NCI-H2107 (cell line): Measurements from ENCODE around the gene MCEMP1.

Experiments used
- DNase-seq: peaks from one replicate; lab custom pipeline; 2025; lab: John Stamatoyannopoulos, UW

The MCEMP1 gene

DNA sequence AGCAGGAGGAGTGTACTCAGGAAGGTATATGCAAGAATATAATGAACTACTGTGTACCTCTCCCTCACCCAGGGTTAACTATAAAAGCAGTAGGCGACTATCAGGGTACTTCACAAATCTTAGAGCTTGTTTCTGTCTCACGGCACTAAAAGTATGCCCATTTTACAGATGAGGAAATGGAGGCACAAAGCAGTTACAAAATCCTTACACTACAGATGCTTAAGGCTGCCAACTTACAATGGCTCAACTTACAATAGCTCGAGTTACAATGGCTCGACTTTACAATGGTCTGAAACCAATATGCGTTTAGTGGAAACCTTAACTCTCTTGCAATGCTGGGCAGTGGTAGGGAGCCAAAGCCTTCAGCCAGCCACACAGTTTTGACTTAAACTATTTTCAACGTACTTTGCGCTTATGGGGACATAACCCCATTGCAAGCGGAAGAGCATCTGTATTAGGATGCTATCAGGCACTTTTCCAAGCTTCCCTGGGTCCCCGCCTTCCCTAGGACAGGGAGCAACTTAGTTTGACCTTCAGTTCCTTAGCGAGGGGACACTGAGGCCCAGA, 20.9 kb downstream of the MCEMP1 start:
- DNase-seq: no peak

DNA sequence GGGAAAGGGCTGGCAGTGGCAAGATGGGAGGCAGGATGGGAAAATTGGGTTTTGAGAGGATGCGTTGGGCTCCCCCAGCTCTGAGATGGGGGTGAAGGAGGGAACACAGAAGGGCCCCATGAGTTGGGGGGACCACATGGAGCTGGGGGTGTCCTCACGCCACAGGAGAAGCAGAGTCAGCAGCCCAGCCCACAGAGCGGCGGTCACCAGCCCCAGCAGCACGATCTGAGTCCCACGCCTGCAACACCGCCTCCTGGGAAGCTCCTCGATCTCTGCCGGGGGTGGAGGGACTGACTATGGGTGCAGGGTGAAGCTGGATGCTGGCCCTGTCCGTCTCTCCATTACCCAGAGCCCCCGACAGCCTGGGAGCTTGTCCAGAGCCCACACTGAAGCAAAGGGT, 21.7 kb downstream of the MCEMP1 start:
- no peak for DNase-seq

DNA sequence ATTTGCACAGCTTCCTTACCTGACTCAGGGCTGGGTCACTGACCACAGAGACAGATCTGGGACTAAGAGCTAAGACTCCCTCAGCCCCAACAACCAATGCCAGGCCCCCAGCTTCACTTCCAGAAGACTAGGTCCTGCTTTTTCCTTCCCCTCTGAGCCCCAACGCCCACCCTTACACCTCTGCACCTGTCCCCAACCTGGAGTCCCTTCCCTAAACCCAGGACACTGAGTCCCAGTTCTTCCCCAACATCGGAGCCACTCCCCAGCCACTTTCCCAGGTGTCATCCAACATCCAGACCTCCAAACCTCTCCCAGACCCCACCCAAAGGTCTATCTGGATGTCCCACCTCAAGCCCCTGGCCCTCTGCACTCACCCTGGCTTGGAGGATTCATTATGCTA, 22.1 kb downstream of the MCEMP1 start:
- DNase-seq: no peak

DNA sequence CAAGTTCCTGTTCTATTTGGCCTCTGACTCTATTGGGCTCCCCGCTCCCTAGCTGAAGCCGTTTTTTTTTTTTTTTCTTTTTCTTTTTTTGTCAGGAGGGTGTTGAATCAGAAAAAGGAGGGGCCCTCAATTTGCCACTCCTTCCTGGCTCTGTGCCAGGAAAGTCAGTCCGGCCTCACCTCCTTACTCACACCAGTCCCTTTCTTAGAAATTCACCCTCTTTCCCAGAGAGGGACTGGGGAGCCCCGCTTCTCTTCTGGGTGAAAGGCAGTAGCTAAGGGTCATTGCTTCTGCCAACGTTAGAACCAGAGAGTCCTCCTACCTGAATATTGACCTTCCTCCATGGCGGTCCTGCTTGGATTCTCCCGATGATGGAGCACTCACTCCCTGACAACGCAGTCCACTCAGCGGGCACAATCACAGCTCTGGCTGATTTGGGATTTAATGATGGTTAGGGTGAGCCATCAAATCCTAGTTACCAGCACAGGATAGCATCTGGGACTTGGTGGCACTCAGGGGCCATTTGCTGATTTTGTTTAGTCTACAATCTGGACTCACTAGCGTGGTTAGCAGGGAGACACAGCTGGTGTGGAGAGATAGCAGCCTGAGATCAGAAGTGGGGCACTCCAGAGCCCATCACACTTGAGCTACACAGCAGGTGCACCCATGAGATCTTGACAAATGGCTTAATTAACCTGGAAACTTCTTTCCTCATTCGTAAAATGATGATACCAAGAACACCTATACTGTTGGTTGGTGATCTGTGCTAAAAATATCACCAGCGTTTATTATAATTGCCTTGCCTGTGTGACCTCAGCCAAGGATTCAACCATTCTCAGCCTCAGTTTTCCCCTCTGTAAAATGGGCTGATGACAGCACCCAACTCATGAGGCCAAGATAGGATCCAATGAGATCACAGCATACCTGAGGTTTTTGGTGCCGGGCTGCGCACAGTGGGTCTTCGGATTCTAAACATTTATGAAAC, 22.8 kb downstream of the MCEMP1 start:
- no peak for DNase-seq

DNA sequence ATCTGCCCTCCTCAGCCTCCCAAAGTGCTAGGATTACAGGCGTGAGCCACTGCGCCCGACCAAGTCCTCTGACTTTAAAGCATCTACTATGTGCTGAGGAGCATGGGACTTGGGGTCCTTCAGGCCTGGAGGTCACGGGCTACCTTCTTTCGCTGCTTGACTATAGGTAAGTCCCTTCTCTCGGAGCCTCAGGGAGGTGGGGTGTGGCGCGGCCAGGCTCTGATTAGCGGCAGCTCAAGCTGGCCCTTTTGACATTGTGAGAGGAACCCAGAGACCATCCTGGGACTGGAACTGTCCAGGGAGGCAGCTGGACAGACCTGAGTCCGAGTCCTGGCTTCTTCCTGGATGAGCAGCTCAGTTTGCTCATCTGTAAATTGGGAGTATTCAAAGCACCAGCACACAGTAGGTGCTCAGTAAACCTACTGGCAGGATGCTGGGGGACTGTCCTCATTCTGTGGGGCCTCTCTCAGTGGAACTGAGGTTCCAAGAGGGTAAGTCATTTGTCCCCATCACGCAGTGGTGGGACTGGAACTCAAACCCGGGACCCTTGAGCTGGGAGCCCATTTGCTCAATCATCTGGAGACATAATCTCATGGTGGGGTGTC, 24.3 kb downstream of the MCEMP1 start:
- DNase-seq: no peak

DNA sequence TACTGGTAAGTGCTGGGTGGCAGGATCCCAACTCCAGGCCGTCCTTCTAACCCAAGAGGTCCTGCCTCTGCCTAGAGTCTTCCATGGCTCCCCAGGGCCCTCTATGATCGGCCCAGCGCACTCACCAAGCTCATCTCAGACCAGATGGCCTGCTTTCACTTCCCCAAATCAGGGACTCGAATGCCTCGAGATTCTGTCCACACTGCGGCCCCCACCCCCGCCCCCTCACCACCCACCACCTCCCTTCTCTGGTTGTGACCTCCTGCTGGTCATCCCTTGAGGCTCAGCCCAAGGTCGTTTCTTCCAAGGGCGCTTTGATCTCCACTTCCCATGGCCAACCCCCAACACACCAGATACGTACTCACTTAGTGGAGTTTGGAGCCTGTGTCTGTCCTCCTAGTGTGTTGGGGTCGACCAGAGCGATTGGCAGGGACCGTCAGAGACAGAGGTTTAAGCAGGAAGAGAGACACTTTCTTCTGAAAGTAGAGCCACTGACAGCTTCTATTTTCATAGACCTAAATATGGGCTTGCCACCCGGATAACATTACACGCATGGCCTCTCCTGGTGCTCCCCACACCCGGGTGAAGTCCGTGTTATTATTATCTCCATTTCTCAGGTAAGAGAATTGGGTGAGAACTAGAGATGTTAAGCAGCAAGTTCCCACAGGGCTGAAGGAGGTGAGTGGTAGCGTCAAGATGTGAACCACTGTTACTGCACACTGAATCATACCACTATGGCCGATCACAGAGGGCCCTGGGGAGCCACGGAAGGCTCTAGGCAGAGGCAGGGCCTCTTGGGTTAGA, 25.0 kb downstream of the MCEMP1 start, which contains the start of gene FCER2:
Gene FCER2, minus strand, starts transcription at position 478 of the 804 bp plus-strand sequence. CDS start 2,371 bp downstream, outside the sequence.
- no peak for DNase-seq

DNA sequence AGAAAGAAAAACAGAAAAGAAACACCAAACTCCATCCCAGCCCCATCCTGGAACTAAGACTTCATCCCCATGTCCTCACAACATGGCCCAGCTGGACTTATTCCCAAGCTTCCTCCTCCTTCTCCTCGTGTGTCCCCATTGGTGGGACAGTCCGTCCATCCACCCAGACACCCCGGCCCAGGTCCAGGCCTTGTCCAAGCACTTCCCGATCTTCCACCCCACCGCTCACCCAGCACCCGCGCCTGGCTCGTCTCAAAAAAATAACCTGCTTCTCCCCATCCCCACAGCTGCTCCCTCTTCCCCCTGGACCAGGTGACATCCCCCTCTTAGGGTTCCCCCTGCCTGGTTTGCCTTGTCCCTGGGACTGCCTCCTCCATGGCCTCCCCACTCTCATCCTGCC, 26.4 kb downstream of the MCEMP1 start:
- DNase-seq: no peak

DNA sequence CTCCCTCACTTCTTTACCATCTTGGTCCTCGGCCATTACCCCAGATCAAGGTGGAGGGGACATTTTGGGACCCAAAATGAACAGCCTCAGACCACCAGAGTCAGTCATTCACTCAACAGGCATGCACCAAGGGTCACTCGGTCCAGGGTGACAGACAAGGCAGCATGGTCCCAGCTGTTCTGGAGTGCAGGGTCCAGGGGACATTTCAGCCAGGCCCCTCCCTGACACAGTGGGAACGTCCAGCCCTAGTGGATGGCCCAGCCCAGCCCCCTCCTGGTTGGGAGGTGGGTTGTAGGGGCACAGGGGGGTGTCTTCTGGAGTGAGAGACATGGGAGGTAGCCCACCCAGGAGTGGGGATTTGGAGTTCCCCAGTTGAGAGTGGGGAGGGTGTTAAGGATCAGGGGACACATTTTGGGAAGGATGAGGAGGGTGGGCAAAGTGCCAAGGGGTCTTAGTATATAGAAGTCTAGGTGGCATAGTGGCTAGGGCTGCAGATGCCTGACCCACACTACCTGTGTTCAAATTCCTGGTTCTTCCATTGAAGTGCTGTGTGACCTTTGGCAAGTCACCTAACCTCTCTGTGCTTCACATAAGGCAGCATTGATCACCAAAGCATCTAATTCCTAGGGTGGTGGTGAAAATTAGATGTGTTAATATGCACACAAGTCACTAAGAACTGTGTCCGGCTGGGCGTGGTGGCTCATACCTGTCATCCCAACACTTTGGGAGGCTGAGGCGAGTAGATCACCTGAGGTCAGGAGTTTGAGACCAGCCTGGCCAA, 27.6 kb downstream of the MCEMP1 start:
- DNase-seq: no peak

DNA sequence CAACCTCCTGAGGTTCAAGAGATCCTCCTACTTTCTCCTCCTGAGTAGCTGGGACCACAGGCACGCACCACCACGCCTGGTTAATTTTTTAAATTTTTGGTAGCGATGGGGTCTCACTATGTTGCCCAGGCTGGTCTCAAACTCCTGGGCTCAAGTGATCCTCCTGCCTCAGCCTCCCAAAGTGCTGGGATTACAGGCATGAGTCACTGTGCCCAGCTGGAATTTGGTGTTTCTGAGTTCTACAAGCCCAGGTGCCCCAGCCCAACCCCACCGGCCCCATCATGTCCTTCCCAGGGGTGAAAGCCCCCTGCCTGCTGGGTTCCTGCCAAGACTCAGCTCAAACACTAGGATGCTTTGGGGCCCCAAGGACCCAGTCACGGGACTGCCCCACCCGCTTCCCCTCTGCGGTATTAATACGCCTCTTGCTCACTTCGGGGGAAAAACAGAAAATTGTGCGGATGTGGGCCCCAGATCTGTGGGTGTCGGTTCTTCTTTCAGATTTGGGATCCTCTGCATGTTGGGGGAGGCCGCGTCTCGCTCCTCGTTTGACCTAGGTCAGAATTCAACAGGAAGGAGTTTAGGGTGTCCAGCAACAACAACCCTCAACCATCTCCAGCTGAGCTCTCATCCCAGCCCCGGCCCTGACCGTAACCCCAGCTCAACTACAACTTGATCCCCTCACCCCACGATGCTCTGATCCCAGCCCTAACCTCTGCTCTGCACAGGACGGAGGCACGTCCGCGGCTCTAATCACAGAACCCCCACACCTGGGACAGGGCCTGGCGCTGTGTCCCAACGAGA, 28.7 kb downstream of the MCEMP1 start:
- no peak for DNase-seq

DNA sequence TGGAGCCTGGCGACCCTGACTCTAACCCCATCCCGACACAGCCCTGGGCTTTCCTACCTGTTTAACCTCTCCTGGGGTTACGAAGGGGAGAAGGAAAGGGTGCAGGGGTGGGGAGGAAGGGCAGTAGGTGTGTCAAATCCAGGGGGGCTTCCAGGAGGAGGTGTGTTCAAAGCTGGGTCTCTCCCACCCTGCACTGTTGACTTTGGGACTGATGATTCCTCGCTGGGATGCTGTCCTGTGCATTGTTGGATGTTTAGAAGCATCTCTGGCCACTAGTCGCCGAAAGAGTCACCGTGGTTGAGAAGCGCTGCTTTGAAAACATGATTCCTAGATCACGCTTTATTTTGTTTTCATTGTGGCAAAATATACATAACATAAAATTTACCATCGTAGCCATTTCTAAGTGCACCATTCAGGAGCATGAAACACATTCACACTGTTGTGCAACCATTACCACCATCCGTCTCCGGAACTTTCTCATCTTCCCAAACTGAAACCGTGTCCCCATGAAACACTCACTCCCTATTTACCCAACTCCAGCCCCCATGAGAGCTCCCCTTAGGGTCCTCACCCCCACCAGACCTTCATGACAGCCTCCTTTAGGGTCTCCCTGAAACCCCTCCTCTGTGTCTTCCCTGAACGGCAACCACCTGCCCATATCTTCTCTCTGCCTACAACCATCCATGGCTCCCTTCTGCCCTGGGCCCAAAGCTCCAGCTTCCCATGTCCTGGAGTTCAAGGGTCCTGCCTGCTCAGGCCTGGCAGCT, 29.5 kb downstream of the MCEMP1 start:
- DNase-seq: no peak

DNA sequence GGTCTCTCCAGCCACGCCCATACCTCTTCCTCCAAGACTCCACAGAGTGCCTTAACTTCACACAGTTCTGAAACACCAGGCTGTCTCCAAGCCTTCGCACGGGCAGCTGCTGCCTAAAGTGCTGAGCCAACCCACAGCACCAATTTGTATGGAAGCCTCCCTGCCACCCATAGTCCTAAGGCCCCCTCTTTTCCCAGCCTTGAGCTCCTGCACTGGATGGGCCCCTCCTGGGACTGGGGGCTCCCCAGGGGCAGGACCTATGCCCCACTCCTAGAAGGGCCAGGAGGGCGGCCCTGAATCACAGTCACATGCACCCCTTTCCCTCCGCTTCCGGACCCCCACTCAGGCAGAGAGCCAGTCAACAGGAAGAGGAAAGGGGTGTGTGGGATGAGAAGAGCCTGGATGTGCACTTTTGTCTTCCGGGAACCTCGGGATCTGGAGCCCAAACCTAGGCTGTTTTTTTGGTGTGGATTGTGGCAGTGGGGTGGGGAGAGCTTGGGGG, 30.1 kb downstream of the MCEMP1 start:
- no peak for DNase-seq

DNA sequence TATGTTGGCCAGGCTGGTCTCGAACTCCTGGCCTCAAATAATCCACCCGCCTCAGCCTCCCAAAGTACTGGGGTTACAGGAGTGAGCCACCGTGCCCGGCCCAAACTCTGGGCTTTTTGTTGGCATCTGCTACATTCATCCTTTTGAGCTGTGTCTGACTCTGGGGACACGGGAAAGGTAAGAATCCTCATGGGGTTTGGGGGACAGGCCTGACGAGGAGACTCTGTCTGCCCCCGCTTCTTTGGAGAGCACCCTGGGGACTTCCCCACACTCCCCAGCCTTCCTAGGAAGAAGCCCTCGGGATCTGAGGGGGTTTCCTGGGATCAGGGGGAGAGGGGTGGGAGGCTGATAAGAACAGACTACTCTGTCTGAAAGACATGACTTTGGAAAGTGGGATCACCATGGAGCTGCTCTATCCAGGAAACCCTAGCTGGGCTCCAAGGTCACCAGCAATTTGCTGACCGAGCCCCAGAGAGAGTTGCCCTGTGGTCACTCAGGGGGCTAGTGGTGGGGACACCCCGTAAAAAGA, 33.1 kb downstream of the MCEMP1 start:
- no peak for DNase-seq

DNA sequence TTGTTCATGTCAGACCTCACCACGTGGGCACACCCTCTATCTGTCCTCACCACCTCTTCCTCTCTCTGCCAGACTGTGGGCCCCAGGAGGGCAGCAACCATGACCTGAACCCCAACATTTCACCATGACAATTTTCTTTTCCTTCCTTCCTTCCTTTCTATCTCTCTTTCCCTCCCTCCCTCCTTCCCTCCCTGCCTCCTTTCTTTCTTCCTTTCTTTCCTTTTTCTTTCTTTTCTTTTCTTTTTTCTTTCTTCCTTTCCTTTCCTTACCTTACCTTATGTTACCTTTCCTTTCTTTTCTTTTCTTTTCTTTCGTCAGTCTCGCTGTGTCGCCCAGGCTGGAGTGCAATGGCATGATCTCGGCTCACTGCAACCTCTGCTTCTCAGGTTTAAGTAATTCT, 33.7 kb downstream of the MCEMP1 start:
- no peak for DNase-seq

DNA sequence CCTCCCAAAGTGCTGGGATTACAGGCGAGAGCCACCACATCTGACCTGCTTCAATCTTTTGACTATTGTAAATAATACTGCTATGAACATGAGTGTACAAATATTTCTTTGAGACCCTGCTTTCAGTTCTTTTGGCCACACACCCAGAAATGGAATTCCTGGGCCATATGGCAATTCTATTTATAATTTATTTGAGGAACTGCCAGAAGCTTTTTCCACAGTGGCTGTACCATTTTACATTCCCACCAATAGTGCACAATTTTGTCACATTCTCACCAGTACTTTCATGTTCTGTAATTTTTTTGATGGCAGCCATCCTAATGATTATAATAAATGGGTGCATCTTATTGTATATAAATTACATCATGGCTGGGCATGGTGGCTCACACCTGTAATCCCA, 38.8 kb downstream of the MCEMP1 start:
- no peak for DNase-seq

DNA sequence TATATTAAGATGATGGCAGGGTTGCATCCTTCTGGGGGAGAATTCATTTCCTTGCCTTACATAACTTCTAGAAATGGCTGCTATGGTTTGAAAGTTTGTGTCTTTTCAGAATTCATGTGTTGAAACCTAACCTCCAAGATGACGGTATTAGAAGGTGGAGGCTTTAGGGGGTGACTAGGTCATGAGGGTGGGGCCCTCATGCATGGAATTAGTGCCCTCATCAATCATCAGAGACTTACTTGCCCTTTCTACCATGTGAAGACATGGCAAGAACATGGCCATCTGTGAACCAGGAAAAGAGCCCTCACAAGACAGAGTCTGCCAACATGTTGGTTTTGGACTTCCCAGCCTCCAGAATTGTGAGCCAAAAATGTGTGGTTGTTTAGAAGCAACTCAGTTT, 39.9 kb downstream of the MCEMP1 start:
- no peak for DNase-seq

DNA sequence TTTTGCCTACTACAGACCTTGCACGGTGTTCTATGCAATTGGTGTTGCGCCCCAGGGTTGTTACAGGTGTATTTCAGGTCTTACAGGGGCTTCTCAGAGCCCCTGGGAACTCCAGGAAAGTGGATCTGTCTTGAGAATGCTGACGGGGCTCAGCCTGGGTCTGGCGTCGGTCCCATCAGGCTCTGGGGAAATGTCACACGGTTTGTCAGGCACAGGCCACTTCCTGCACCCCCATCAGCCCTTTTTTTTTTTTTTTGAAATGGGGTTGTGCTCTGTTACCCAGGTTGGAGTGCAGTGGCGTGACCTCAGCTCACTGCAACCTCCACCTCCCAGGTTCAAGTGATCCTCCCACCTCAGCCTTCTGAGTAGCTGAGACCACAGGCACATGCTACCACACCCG, 41.8 kb downstream of the MCEMP1 start:
- no peak for DNase-seq

DNA sequence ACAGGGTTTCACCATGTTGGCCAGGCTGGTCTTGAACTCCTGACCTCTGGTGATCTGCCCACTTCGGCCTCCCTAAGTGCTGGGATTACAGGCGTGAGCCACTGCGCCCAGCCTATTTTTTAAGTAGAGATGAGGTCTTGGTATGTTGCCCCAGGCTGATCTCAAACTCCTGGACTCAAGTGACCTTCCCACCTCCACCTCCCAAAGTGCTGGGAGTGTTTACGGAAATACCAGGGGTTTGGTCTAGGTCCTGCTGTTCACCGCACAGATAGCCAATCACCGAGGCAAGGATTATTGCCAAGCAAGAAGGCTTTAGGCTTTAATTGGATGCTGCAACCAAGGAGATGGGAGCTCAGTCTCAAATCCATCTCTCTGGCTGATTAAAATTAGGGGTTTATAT, 43.5 kb downstream of the MCEMP1 start:
- DNase-seq: no peak

DNA sequence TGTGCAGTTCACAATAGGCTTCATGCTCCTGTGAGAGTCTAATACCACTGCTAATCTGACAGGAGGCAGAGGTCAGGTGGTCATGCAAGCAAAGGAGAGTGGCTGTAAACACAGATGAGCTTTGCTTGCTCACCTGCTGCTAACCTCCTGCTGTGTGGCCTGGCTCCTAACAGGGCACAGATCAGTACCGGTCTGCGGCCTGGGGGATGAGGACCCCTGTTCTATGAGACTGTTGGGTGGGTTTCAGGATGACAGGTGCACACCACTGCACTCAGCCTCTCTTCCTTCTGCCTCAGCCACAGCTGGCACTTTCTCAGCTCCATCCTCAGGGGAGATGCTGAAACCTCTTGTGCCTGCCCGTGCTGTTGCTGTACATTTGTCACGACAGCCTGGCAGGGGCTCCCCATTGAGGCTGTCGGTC, 45.4 kb downstream of the MCEMP1 start:
- no peak for DNase-seq

DNA sequence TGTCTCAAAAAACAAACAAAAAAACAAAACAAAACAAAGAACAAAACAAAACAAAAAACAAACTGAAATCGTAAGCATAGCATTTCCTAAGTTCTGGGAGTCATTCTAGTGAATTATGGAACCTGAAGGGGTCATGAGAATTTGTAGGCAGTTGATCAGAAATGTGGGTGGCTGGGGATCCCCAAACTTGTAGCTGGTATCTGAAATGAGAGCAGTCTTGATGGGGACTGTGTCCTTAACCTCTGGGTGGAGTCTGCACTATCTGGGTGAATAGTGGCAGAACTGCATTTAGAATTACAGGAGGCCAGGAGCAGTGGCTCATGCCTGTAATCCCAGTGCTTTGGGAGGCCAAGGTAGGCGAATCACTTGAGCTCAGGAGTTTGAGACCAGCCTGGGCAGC, 48.9 kb downstream of the MCEMP1 start:
- no peak for DNase-seq
